Pulmonary artery endothelial cell (primary cell): ENCODE results near the gene MRC1. TPM values are rescaled to one million over a fixed set of nuclear protein-coding genes. Genes with fewer than 3 reads are reported as not detected.

Source experiments
- DNase-seq: peaks from one replicate; pipeline ENCODE4 v3.0.0-alpha.2; 2011; ENCODE audit warnings: low read depth, low spot score
- total RNA-seq: library from RNA; depleted of rRNA; stranded (reverse); fragments of >200 nt; gene quantifications from 2 replicates; pipeline ENCODE4 v1.2.3, GENCODE V29; 2014

The MRC1 gene
- total RNA-seq, 1 donor from 2014 or later, result 2.4 TPM

DNA sequence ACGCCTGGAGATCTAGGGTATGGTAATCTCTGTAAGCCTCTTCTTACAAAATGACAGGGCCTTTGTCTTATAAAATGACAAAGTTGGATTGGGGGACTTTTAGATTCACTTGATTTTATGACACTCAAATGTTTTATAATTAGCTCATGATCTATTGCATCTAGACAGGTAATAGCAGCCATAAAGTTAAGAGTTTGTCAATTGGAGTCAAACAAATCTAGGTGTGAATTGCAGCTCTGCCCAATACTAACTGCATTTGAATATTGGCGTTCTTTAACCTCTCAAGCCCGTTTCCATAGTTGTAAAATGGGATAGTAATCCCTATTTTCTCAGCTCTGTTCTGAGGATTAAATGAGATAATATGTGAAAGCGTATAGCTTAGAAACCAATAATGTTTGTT is 14.1 kb upstream of the MRC1 start:
- no peak for DNase-seq

- DNase-seq, result no peak
Measured at GRCh38 chr10:17795813-17796594, 13.1 kb upstream of the MRC1 start.

GRCh38 chr10:17801507-17801906 is 7.6 kb upstream of the MRC1 start:
- DNase-seq, result no peak

DNA sequence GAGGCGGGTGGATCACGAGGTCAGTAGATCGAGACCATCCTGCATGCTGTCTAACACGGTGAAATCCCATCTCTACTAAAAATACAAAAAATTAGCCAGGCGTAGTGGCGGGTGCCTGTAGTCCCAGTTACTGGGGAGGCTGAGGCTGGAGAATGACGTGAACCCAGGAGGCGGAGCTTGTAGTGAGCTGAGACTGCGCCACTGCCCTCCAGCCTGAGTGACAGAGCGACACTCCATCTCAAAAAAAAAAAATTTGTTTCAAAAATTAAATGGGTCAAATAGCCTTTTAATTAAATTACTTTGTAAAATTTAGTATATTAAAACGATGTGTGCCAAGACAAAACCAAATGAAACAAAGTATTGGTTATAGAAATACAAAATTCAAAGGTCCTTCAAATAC is 6.8 kb upstream of the MRC1 start:
- no peak for DNase-seq

DNA sequence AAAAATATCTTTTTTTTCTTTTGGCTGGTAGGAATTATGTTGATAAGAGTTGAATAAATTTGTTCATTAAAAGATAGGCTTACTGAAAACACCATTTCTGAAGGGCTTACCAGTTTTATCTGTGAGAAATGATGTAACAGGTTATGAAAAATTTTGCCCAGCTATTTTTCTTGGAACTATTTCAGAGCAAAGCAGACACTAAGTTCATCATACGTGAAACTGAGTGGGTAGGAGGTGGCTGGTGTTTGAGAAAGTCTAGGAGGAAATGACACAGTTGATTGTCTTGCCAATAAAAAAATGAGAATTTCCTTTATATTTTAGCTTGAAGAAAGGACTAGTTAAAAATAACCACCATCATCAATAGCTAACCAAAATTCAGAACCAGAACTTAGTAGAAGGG is 6.2 kb upstream of the MRC1 start:
- DNase-seq, result peak; percentile 64

GRCh38 chr10:17805330-17805729 is 3.8 kb upstream of the MRC1 start:
- DNase-seq, result no peak

- DNase-seq, result no peak
Measured at GRCh38 chr10:17805921-17806577, 3.1 kb upstream of the MRC1 start.

DNA sequence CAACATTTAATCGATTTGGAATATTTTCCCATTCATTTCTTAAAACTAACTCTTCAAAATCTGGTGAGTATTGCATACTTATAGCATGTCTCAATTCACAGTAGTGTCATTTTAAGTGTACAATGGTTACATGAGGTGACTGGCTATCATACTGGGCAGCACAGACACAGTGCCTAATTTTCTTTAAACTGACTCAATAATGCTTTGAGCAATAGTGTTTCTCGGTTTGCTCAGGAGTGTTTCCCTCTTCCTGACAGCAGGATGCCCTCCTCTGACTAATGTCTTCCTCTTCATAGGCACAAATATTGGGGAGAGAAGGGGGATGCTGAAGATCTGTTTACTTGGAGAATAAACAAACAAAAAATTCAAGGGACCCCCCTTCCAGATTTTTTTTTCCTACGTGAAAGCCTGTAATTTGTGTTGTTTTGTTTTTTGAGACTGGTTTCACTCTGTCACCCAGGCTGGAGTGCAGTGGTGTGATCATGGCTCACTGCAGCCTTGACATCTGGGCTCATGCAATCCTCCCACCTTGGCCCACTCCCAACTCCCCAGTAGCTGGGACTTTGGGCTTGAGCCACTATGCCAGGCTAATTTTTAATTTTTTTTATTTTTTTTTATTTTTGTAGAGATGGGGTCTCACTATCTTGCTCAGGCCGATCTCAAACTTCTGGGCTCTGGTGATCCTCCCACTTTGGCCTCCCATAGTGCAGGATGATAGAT is 2.2 kb downstream of the MRC1 start:
- no peak for DNase-seq

DNA sequence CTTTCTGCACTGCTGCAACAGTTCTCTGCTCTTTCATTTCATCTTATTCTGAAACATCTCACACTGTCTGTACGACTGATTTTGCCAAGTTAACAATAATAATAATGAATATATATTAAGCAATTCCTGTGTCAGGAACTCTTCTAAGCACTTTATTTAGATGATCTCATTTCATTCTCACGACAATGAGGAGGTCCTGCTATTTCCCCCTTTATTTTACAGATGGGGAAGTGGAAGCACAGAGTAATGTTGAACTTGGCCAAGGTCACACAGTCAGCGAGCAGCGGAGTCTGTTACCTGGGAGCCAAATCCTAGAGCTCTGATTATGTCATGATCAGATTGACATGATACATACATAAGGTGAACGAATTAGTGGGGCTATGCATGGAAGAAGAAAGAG is 5.8 kb downstream of the MRC1 start:
- no peak for DNase-seq

DNA sequence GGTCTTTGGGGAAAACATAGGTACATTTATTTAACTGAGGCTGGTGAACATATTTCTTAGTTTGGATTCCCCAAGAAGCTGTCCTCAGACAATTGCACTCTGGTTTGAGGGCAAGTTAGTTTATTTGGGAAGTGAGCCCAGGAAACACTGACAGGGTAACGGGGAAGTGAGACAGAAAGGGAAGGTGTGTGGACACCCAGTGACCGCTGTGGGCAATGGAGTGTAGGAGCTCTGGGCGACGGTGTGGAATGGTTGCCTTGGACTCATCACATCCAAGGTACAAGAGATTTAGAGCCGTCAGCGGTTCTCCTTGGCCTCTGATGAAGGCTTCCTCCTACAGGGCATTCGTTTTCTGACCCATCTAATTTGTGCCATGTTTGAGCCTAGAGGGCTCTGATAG is 7.1 kb downstream of the MRC1 start:
- no peak for DNase-seq

- peak; percentile 13 for DNase-seq
Measured at GRCh38 chr10:17817316-17817715, 8.2 kb downstream of the MRC1 start.

GRCh38 chr10:17817790-17818189 is 8.6 kb downstream of the MRC1 start:
- DNase-seq, result no peak

DNA sequence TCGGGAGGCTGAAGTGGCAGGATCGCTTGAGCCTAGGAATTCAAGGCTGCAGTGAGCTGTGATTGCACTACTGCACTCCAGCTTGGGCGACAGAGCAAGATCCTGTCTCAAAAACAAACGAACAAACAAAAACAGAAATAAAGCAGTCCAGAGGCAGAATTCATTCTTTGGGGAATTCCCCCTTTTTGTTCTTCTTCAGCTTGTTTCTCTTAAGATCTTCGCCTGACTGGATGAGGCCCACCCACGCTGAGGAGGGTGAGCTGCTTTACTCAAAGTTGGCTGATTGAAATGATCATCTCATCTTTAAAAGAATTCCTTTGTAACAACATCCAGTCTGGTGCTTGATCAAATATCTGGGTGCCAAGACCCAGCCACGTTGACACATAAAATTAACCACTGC is 10.7 kb downstream of the MRC1 start:
- no peak for DNase-seq

- no peak for DNase-seq
Measured at GRCh38 chr10:17820943-17821342, 11.8 kb downstream of the MRC1 start.

GRCh38 chr10:17821893-17822292 is 12.7 kb downstream of the MRC1 start:
- no peak for DNase-seq

DNA sequence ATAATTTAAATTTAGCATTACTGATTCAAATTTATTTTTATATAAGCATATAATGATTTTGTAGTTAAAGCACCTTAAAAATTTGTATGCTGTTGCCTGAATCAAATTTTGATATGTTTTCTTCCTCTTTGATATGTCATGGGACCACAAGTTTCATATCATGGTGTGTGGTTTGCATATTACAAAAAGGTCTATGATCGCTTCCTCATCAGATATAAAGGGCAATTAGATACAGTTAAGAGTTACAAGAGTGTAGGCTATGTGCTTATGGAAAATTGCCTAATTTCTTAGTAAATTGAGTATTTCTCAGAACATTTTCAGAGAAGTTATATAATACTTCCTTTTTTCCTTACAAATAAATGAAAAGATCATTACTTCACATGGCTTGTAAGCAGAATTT is 22.2 kb downstream of the MRC1 start:
- DNase-seq, result no peak

DNA sequence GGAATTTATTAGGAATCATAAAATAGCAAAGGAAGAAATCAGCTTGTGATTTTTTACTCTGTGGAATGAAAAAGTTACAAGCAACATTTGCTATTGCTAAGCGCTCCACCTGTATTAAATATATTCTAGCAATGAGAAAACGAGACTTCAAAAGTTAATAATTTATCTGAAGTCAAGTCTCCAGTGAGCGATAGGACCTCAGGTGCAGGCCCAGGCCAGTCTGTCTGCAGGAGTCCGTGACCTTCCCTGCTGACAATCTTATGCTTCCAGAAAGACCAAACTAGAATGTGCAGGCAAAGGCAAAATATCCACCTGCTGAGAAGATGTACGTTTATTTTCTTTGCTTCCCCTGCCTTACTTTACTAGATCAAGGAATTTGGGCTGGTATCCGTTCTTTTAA is 22.7 kb downstream of the MRC1 start:
- no peak for DNase-seq

DNA sequence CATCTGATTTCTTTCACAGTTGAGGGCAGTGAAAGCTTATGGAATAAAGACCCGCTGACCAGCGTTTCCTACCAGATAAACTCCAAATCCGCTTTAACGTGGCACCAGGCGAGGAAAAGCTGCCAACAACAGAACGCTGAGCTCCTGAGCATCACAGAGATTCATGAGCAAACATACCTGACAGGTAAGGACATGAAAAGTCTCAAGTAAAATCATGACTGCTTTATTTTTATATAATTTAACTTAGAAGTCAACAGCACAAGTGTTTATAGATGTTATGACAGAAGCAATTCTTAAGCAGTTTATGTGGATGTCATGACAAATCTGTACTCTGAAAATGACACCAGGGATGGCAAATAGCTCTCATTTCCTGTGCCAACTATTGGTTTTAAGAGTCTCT is 24.5 kb downstream of the MRC1 start:
- DNase-seq, result no peak

DNA sequence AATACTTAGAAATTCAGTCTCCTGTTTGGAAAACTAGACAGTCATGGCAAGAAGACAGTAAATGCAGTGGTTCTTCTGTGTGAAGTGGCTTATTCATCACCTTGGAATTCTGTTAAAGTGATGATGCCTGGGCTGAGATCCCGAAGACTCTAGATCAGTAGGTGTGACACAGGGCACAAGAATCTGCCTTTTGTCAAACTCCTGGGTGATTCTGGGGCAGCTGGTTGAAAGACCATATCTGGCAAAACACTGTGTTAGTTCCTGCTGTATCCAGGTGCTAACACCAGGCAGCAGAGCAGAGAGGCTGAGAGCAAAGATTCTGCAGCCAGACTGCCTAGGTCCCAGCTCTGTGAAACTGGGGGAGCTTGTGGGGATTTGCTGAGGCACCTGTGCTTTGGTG is 26.5 kb downstream of the MRC1 start:
- DNase-seq, result no peak

DNA sequence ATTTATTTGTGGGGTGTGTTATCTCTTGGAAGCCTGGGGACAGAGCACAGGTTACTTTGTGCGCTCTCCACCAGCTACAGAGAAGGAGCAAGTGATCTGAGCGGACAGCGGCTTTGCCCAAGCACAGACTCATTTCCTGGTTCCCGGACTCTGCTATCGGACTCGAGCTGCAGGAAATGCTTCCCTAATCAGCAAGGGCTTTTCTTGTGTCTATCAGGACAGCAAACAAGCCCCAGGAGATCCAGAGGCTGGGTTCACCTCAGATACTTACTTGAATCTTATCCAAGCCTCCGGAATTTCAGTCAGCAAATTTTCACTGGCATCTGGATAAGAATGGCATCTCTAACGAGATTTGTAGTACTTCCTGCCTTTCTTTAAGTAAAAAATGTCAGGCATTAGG is 27.8 kb downstream of the MRC1 start:
- DNase-seq, result peak; percentile 81

- DNase-seq, result no peak
Measured at GRCh38 chr10:17838080-17838648, 29.0 kb downstream of the MRC1 start.

DNA sequence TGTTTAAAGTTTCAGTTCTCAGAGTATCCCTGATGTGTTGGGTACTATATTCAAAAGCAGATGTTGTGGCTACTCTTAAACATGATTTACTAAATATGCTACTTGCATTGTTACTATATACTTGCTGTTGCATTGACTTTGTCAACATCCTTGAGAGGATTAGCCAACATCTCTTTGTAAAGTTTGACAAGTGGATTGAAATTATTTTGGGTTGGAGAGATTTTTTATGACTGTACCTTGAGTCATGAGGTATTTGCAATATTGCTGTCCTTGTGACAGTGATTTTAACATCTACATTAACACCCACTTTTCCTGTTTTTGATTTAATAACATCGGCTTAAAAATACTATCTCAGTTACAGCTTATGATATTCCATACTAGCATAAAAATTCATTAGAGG is 31.9 kb downstream of the MRC1 start:
- DNase-seq, result no peak
